KMS-11 (cell line): ENCODE measurements around the gene CREBL2.
"Not testable (repeated sequence)": the region's sequence is repeated elsewhere in the genome, so short reads cannot be mapped to it uniquely, and the experiment has no call there.

Experiments
- H2AFZ ChIP-seq: fragments of 200-600 bp; sonication (generic); 2 replicates; pipeline ENCODE4 v1.6.1; 2016; ENCODE audit warnings: antibody characterized with exemption, mixed run types, low read depth
- H3K27ac ChIP-seq: fragments of 200-600 bp; sonication (generic); 2 replicates; pipeline ENCODE4 v1.6.1; 2016; ENCODE audit warnings: mild to moderate bottlenecking, mixed run types
- H3K27me3 ChIP-seq: fragments of 200-600 bp; sonication (generic); 2 replicates; pipeline ENCODE4 v1.6.1; 2017; ENCODE audit warnings: mild to moderate bottlenecking, low read depth, mixed run types, moderate library complexity; ENCODE audit not compliant: insufficient read depth
- H3K36me3 ChIP-seq: fragments of 200-600 bp; sonication (generic); 2 replicates; pipeline ENCODE4 v1.6.1; 2017; ENCODE audit warnings: mild to moderate bottlenecking, mixed run types; ENCODE audit not compliant: insufficient read depth
- H3K4me1 ChIP-seq: fragments of 200-600 bp; sonication (generic); 2 replicates; pipeline ENCODE4 v1.6.1; 2016; ENCODE audit warnings: mild to moderate bottlenecking, low read depth, mixed run types; ENCODE audit not compliant: poor library complexity, severe bottlenecking
- H3K4me2 ChIP-seq: fragments of 200-600 bp; sonication (generic); 2 replicates; pipeline ENCODE4 v1.7.0; 2016; ENCODE audit warnings: mild to moderate bottlenecking, mixed run types
- H3K4me3 ChIP-seq: fragments of 200-600 bp; sonication (generic); IDR thresholded peaks from 2 replicates; pipeline ENCODE4 v1.6.1; 2017; ENCODE audit warnings: low read depth, low read length, mixed read lengths; ENCODE audit not compliant: insufficient read depth
- H3K79me2 ChIP-seq: fragments of 200-600 bp; sonication (generic); 2 replicates; pipeline ENCODE4 v1.6.1; 2016; ENCODE audit warnings: low read depth, mixed run types; ENCODE audit not compliant: insufficient read depth
- H3K9ac ChIP-seq: fragments of 200-600 bp; sonication (generic); 2 replicates; pipeline ENCODE4 v1.6.1; 2016; ENCODE audit warnings: mild to moderate bottlenecking, mixed run types
- H4K20me1 ChIP-seq: fragments of 200-600 bp; sonication (generic); 2 replicates; pipeline ENCODE4 v1.6.1; 2016; ENCODE audit warnings: mild to moderate bottlenecking, mixed run types; ENCODE audit not compliant: insufficient read depth
- CTCF ChIP-seq: fragments of 200-600 bp; sonication (generic); conservative IDR thresholded peaks from 2 replicates; pipeline ENCODE4 v1.6.1; 2017; ENCODE audit warnings: low read depth, mild to moderate bottlenecking, antibody characterized with exemption, low read length, moderate library complexity, mixed read lengths

Gene CREBL2

GRCh38 chr12:12612358-12612757 is 682 bp downstream of the CREBL2 start:
- peak overlapping the region; percentile 81 for H3K9ac ChIP-seq
- H3K27me3 ChIP-seq = no peaks in the 10 kb centered on the region
- peaks cover 16% of the 10 kb centered on the region for H3K4me1 ChIP-seq
- peak overlapping the region; percentile 87 for H3K27ac ChIP-seq
- peak overlapping the region; percentile 96 for H2AFZ ChIP-seq
- no peaks in the 10 kb centered on the region for H4K20me1 ChIP-seq
- H3K4me2 ChIP-seq = peak overlapping the region; percentile 84
- no peak overlapping the region for H3K4me3 ChIP-seq
- no peaks in the 10 kb centered on the region; the same call in 1 of the 2 replicates for H3K79me2 ChIP-seq
- TF ChIP-seq CTCF = no peak
- H3K36me3 ChIP-seq = no peaks in the 10 kb centered on the region

- Histone ChIP-seq H3K4me3 (no peak overlapping the region), H3K27ac (no peak overlapping the region), H2AFZ (no peak overlapping the region), H4K20me1 (no peaks in the 10 kb centered on the region), H3K36me3 (no peaks in the 10 kb centered on the region), H3K9ac (no peak overlapping the region), H3K4me2 (peak overlapping the region; percentile 84; the same call in 1 of the 2 replicates), H3K4me1 (peaks cover 16% of the 10 kb centered on the region), H3K79me2 (no peaks in the 10 kb centered on the region; the same call in 1 of the 2 replicates), H3K27me3 (no peaks in the 10 kb centered on the region)
- TF ChIP-seq CTCF = no peak
Measured at GRCh38 chr12:12613344-12613743, 1.7 kb downstream of the CREBL2 start.

- Histone ChIP-seq H3K4me3 (no peak overlapping the region), H3K4me2 (no peak overlapping the region), H2AFZ (no peak overlapping the region), H3K27me3 (no peaks in the 10 kb centered on the region), H3K36me3 (no peaks in the 10 kb centered on the region), H3K27ac (no peak overlapping the region), H4K20me1 (no peaks in the 10 kb centered on the region), H3K4me1 (peaks cover 16% of the 10 kb centered on the region), H3K79me2 (no peaks in the 10 kb centered on the region; the same call in 1 of the 2 replicates), H3K9ac (no peak overlapping the region)
- no peak for TF ChIP-seq CTCF
Measured at GRCh38 chr12:12614342-12614741, 2.7 kb downstream of the CREBL2 start.

- Histone ChIP-seq H3K36me3 (0 out of 2 replicates have a peak, but pooled peaks cover 4% of the 10 kb centered on the region), H3K4me3 (no peak overlapping the region), H3K79me2 (no peaks in the 10 kb centered on the region; the same call in 1 of the 2 replicates), H3K4me2 (no peak overlapping the region), H3K4me1 (peaks cover 12% of the 10 kb centered on the region), H3K27ac (no peak overlapping the region), H4K20me1 (no peaks in the 10 kb centered on the region), H3K9ac (no peak overlapping the region), H2AFZ (no peak overlapping the region), H3K27me3 (no peaks in the 10 kb centered on the region)
- no peak for TF ChIP-seq CTCF
Measured at GRCh38 chr12:12616512-12617310, 5.0 kb downstream of the CREBL2 start.

- H3K4me1 ChIP-seq, H3K27me3 ChIP-seq, H3K36me3 ChIP-seq, H3K27ac ChIP-seq, H3K4me2 ChIP-seq, H3K79me2 ChIP-seq, H4K20me1 ChIP-seq, H3K9ac ChIP-seq, H3K4me3 ChIP-seq, H2AFZ ChIP-seq: not testable (repeated sequence)
Measured at GRCh38 chr12:12618064-12618463, 6.4 kb downstream of the CREBL2 start.
